ENCODE measurements around the gene PSMF1. TPM values are rescaled to one million over a fixed set of nuclear protein-coding genes. Genes with fewer than 3 reads are reported as not detected.
"Not testable (repeated sequence)": the region's sequence is repeated elsewhere in the genome, so short reads cannot be mapped to it uniquely, and the experiment has no call there.

The PSMF1 gene
- total and polyA plus RNA-seq, 12 donors, result 24.8 to 363 (median 122) TPM

DNA sequence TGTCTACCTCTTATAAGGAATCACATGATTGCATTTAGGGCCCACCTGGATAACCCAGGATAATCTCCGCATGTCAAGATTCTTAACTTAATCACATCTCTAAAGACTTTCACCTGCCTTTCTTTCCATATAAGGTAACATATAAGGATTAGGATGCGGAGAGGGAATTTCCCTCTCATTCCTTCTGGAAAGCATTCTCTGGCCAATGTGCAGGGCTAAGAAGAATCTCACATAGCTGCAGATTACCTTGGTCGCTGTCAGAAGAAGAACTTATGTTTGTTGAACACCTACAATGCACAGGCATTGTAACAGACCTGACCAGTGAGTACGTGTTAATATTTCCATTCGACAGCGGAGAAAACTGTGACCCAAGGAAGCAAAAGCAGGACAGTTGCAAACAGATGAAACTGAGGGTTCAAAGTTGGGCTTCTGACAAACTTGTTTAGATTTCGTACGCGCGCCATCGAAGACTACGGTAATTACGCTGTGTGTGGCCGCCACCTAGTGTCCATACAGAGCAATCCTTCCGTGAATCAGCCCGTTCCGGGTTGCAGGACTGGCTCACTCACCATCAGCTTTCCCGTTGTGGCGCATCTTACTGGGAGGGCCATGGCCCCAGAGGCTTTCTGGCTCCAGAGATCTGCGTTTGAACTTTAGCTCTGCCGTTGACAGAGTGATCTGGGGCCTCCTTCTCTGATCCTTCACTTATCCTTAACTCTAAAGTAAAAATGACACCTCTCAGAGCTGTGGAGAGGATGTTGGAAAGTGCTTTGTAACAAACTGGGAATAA is 94.4 kb downstream of the PSMF1 start:
- no peaks in the 10 kb centered on the region for H3K9me3 ChIP-seq (replicated peaks in 1 of 3)
- peak; percentile 54 to 88 (median 75) for DNase-seq
- 13 to 19% (median 15%) methylated on average over 14 to 21 of the region's 21 CpGs for WGBS, 4 donors
- intact Hi-C loops (cut with DNase I), result loop anchor here in 1 of 2 donors (5.0 to 10.0 kb wide), 2 partner anchors 108 to 396 kb away; no protein-coding TSS in a partner anchor
- peaks cover 3% of the 10 kb centered on the region for H3K27me3 ChIP-seq
- TF ChIP-seq, protein P1, sequence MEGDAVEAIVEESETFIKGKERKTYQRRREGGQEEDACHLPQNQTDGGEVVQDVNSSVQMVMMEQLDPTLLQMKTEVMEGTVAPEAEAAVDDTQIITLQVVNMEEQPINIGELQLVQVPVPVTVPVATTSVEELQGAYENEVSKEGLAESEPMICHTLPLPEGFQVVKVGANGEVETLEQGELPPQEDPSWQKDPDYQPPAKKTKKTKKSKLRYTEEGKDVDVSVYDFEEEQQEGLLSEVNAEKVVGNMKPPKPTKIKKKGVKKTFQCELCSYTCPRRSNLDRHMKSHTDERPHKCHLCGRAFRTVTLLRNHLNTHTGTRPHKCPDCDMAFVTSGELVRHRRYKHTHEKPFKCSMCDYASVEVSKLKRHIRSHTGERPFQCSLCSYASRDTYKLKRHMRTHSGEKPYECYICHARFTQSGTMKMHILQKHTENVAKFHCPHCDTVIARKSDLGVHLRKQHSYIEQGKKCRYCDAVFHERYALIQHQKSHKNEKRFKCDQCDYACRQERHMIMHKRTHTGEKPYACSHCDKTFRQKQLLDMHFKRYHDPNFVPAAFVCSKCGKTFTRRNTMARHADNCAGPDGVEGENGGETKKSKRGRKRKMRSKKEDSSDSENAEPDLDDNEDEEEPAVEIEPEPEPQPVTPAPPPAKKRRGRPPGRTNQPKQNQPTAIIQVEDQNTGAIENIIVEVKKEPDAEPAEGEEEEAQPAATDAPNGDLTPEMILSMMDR (IDR thresholded peaks at IDR 0.05), result peak; percentile 63 to 81 (median 74)
- no peak for TF ChIP-seq POLR2A (IDR thresholded peaks at IDR 0.05)
- no peaks in the 10 kb centered on the region for H3K36me3 ChIP-seq (replicated peaks in 1 of 2)
- no peak overlapping the region for H3K27ac ChIP-seq
- no peaks in the 10 kb centered on the region for H3K4me1 ChIP-seq (replicated peaks in 1 of 2)
- no peak overlapping the region for H3K4me3 ChIP-seq

DNA sequence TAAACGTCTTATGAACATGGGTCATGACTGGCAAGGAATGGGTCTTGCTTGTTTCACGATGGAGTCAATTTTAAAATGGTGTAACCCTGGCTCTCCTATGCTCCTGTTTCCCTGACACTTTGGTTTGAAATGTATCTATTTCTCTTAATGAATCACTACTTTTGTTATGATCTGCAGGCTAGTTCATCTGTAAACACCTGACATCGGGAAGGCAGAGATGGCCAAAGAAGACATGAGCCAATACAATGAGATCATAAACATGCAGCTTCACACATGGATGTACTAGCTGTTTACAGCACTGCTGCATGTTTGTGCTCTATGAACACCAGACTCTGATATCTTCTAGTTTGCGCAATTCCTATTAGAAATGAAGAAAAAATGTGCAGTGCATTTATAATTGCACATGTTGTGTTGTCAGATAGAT is 96.4 kb downstream of the PSMF1 start:
- no peaks in the 10 kb centered on the region for H3K9me3 ChIP-seq (replicated peaks in 1 of 3)
- no peaks in the 10 kb centered on the region for H3K36me3 ChIP-seq (replicated peaks in 1 of 2)
- intact Hi-C loops (cut with DNase I), result loop anchor here in 1 of 2 donors (5.0 to 10.0 kb wide), 2 partner anchors 110 to 398 kb away; no protein-coding TSS in a partner anchor
- no peak for DNase-seq
- no peak for TF ChIP-seq POLR2A (IDR thresholded peaks at IDR 0.05)
- TF ChIP-seq, protein P1 (IDR thresholded peaks at IDR 0.05), result no peak
- no peak overlapping the region for H3K4me3 ChIP-seq
- 63 to 67% (median 65%) methylated on average over 4 of the region's 4 CpGs for WGBS, 4 donors
- peaks cover 3% of the 10 kb centered on the region for H3K27me3 ChIP-seq
- H3K27ac ChIP-seq, result no peak overlapping the region
- H3K4me1 ChIP-seq (replicated peaks in 1 of 2), result no peaks in the 10 kb centered on the region

DNA sequence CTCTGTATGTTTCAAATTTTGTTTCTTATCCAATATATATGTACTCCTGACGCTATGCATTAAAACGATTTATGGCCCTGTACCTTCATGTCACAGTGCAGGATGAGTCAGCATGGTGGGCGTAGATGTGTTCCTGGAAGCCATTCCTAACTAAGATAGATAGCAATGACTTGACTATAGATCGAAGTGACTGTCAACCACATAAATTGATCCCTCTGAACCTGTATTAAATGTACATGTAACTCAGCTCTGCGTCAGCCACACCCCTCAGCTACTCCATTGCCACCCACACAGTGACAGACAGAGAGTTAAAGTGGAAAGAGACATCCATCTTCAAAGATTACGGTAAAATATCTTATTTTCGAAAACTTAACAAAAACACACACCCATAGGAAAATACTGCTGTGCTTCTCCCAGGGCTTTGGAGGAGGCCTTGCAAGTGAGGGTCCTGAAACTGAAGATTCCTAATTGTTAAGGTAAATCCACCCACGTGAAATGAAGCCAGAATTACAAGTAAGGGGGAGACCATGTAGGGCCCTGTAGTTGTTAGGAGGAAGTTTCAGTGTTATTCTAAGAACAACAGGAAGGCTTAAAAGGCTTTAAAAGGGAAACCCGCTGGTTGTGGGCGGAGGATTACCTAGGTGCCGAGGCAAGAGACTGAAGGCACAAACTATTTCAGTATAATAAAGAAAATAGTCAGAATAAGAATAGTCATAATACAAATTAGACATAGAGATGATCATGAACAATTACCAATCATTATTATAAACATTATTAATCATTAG is 97.2 kb downstream of the PSMF1 start:
- Histone ChIP-seq H3K4me1 (replicated peaks in 1 of 2) (no peaks in the 10 kb centered on the region), H3K27me3 (peaks cover 3% of the 10 kb centered on the region), H3K36me3 (replicated peaks in 1 of 2) (no peaks in the 10 kb centered on the region), H3K27ac (no peak overlapping the region), H3K4me3 (no peak overlapping the region), H3K9me3 (replicated peaks in 1 of 3) (no peaks in the 10 kb centered on the region)
- intact Hi-C loops (cut with DNase I), result loop anchor here in 1 of 2 donors (10.0 kb wide), 1 partner anchor 111 kb away; no protein-coding TSS in a partner anchor
- TF ChIP-seq, protein P1 (IDR thresholded peaks at IDR 0.05), result no peak
- no peak for TF ChIP-seq POLR2A (IDR thresholded peaks at IDR 0.05)
- DNase-seq, result no peak
- 60 to 73% (median 70%) methylated on average over 11 of the region's 11 CpGs for WGBS, 4 donors

DNA sequence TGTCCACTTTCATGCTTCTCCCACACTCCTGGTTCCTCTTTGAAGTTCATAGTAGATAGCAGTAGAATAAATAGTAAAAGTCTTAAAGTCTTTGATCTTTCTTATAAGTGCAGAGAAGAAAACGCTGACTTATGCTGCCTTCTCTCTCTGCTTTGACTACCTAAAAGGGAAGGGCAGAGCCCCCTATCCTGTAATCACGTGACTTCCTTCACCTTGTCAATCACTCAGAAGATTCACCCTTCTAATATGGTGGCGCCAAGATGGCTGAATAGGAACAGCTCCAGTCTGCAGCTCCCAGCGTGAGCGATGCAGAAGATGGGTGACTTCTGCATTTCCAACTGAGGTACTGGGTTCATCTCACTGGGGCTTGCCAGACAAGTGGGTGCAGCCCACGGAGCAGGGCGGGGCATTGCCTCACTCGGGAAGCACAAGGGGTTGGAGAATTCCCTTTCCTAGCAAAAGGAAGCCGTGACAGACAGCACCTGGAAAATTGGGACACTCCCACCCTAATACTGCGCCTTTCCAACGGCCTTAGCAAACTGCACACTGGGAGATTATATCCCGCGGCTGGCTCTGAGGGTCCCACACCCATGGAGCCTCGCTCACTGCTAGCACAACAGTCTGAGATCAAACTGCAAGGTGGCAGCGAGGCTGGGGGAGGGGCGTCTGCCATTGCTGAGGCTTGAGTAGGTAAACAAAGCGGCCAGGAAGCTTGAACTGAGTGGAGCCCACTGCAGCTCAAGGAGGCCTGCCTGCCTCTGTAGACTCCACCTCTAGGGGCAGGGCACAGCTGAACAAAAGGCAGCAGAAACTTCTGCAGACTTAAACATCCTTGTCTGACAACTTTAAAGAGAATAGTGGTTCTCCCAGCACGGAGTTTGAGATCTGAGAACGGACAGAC is 98.4 kb downstream of the PSMF1 start:
- intact Hi-C loops (cut with DNase I), result loop anchor here in 1 of 2 donors (10.0 kb wide), 1 partner anchor 112 kb away; no protein-coding TSS in a partner anchor
- not testable (repeated sequence) for H3K27me3 ChIP-seq; H3K9me3 ChIP-seq (replicated peaks in 1 of 3); H3K4me1 ChIP-seq (replicated peaks in 1 of 2); DNase-seq; H3K36me3 ChIP-seq (replicated peaks in 1 of 2); H3K4me3 ChIP-seq; H3K27ac ChIP-seq
- 74 to 79% (median 76%) methylated on average over 10 to 19 of the region's 19 CpGs for whole genome bisulfite sequencing, 4 donors

Other genes starting within 250 kb of the PSMF1 start
- gene ANGPT4, start 202.3 kb upstream of the PSMF1 start, total RNA-seq, result under 1 TPM in 8 of 9 donors, not detected in 1; 0.06 to 0.87 (median 0.20) TPM
- gene ANGPT4, start 202.3 kb upstream of the PSMF1 start, polyA plus RNA-seq, result 1 to 10 TPM in 1 of 3 donors, under 1 TPM in 2; 0.07 to 1.0 (median 0.48) TPM
- under 1 TPM in 4 of 9 donors, not detected in 5; 0.06 to 0.39 (median 0.25) TPM for gene RSPO4, start 116.3 kb upstream of the PSMF1 start, total RNA-seq
- gene RSPO4, start 116.3 kb upstream of the PSMF1 start, polyA plus RNA-seq, result under 1 TPM; 0.16 to 0.64 (median 0.20) TPM
- 1 to 10 TPM in 2 of 9 donors, under 1 TPM in 5, not detected in 2; 0.42 to 4.1 (median 0.97) TPM for gene TMEM74B, start 66.4 kb downstream of the PSMF1 start, total RNA-seq
- 1 to 10 TPM in 2 of 3 donors, under 1 TPM in 1; 0.24 to 9.5 (median 5.2) TPM for gene TMEM74B, start 66.4 kb downstream of the PSMF1 start, polyA plus RNA-seq
- gene C20orf202, start 84.9 kb downstream of the PSMF1 start, total RNA-seq, result under 1 TPM in 6 of 9 donors, not detected in 3; 0.25 to 0.95 (median 0.39) TPM
- gene C20orf202, start 84.9 kb downstream of the PSMF1 start, polyA plus RNA-seq, result under 1 TPM; 0.17 to 0.40 (median 0.29) TPM
- gene RAD21L1, start 107.4 kb downstream of the PSMF1 start, total RNA-seq, result under 1 TPM in 1 of 9 donors, not detected in 8; 0.06 TPM
- gene RAD21L1, start 107.4 kb downstream of the PSMF1 start, polyA plus RNA-seq, result under 1 TPM in 1 of 3 donors, not detected in 2; 0.07 TPM
- gene SNPH, start 147.7 kb downstream of the PSMF1 start, total RNA-seq, result 10 to 100 TPM in 2 of 9 donors, 1 to 10 TPM in 7; 3.3 to 18.9 (median 5.8) TPM
- gene SNPH, start 147.7 kb downstream of the PSMF1 start, polyA plus RNA-seq, result 10 to 100 TPM in 1 of 3 donors, 1 to 10 TPM in 2; 2.1 to 12.8 (median 4.2) TPM
- gene SDCBP2, start 210.5 kb downstream of the PSMF1 start, total RNA-seq, result 1 to 10 TPM in 7 of 9 donors, under 1 TPM in 2; 0.43 to 7.6 (median 2.7) TPM
- gene SDCBP2, start 210.5 kb downstream of the PSMF1 start, polyA plus RNA-seq, result 1 to 10 TPM; 2.4 to 3.8 (median 3.0) TPM